Measurements from ENCODE around the gene KLC3. TPM values are rescaled to one million over a fixed set of nuclear protein-coding genes. Genes with fewer than 3 reads are reported as not detected.
"Not testable (repeated sequence)": the region's sequence is repeated elsewhere in the genome, so short reads cannot be mapped to it uniquely, and the experiment has no call there.

Gene KLC3
- total and polyA plus RNA-seq, 2 of the 8 experiments (the other 6 are each of a cell fraction or from before 2014, with no cell fraction given) = 1.3 to 2.8 TPM

DNA sequence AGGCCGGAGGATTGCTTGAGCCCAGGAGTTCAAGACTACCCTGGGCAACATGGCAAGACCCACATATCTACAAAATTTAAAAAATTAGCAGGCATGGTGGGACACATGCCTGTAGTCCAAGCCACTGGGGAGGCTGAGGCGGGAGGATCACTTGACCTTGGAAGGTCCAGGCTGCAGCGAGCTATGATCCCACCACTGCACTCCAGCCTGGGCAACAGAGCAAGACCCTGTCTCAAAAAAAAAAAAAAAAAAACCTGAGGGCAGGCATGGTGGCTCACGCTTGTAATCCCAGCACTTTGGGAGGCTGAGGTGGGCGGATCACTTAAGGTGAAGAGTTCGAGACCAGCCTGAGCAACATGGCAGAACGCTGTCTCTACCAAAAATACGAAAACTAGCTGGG is 31.2 kb upstream of the KLC3 start:
- H3K4me3 ChIP-seq (ENCODE audit: extremely low read depth in 1 of 4, insufficient read depth in 2 of 4, low read depth in 3 of 4, low read length in 4 of 4); H3K14ac ChIP-seq (ENCODE audit: insufficient read length); H3K79me2 ChIP-seq (ENCODE audit: control insufficient read depth in 1 of 2, insufficient read depth in 2 of 2, low read length in 2 of 2); H3K23ac ChIP-seq (ENCODE audit: insufficient read length); H3K79me1 ChIP-seq (ENCODE audit: low read depth, low read length); H3K36me3 ChIP-seq (ENCODE audit: control insufficient read depth in 2 of 4, insufficient read depth in 4 of 4, low read length in 3 of 4); H4K5ac ChIP-seq (ENCODE audit: insufficient read length, low read depth, low read length); H2AFZ ChIP-seq (ENCODE audit: low read length); H4K8ac ChIP-seq (ENCODE audit: extremely low read depth, insufficient read depth, low read length); H3K4me1 ChIP-seq (replicated peaks in 1 of 4; ENCODE audit: control insufficient read depth in 3 of 4, insufficient read depth in 4 of 4, low read length in 3 of 4); H2BK5ac ChIP-seq (ENCODE audit: low read depth, low read length); H4K91ac ChIP-seq (replicated peaks; ENCODE audit: insufficient read length, low read length); DNase-seq (ENCODE audit: low read depth in 1 of 2, low spot score in 2 of 2); FAIRE-seq; H3K9ac ChIP-seq (replicated peaks in 1 of 4; ENCODE audit: extremely low read depth in 1 of 4, low read depth in 3 of 4, low read length in 3 of 4); H3K27ac ChIP-seq (ENCODE audit: low read depth, low read length); H3K4me2 ChIP-seq (ENCODE audit: insufficient read depth in 1 of 2, low read depth in 2 of 2, low read length in 2 of 2); H3K18ac ChIP-seq (ENCODE audit: extremely low read depth, low read length); H2BK20ac ChIP-seq (ENCODE audit: low read length); H2AK5ac ChIP-seq (ENCODE audit: low read depth, low read length); H3K23me2 ChIP-seq (ENCODE audit: low read depth, low read length); H3K4ac ChIP-seq (replicated peaks; ENCODE audit: insufficient read length, low read depth, low read length); H2BK120ac ChIP-seq (replicated peaks; ENCODE audit: low read depth, low read length); H4K20me1 ChIP-seq (replicated peaks in 1 of 2; ENCODE audit: control insufficient read depth in 1 of 2, insufficient read depth in 2 of 2, low read length in 2 of 2); H3K56ac ChIP-seq (replicated peaks; ENCODE audit: insufficient read length, low read depth, low read length); H3K9me3 ChIP-seq (ENCODE audit: insufficient read depth in 2 of 2, low read depth in 1 of 2, low read length in 1 of 2); H2BK15ac ChIP-seq (ENCODE audit: low read length); H2BK12ac ChIP-seq (ENCODE audit: low read depth, low read length): not testable (repeated sequence)
- ChIA-PET POLR2A (ENCODE audit: partially characterized antibody) (interaction anchor here (0.6 to 1.6 kb wide), 3 partner anchors 9 to 202 kb away, joined by 3 to 4 read pairs (median 4); no protein-coding TSS in a partner anchor), CTCF (ENCODE audit: partially characterized antibody) (interaction anchor here (1.2 kb wide), 1 partner anchor 122 kb away, joined by 4 read pairs; no protein-coding TSS in a partner anchor)
- H3K27me3 ChIP-seq (replicated peaks in 1 of 4; ENCODE audit: control insufficient read depth in 3 of 4, extremely low read depth in 1 of 4, insufficient read depth in 3 of 4, low read length in 3 of 4) = peaks cover 0 to 20% (median 9%) of the 10 kb centered on the region in 4 experiments; a peak in 4 of 7 replicates
- WGBS, 2 experiments (ENCODE audit: extremely low coverage in 1 of 2, insufficient coverage in 1 of 2, insufficient read length in 1 of 2, insufficient replicate concordance in 2 of 2, low coverage in 1 of 2, low lambda C conversion rate in 2 of 2, missing lambda C conversion rate in 1 of 2) = 94% methylated on average over 7 of the region's 8 CpGs; no CpG with 5 or more reads in 1 of the 2 experiments

Measured in H1 (cell line).